ENCODE data around the gene H6PD.

- no peak for TF ChIP-seq CTCF (IDR thresholded peaks at IDR 0.05; ENCODE audit: insufficient read depth, low read length)
- TF ChIP-seq SPI1 (IDR thresholded peaks at IDR 0.05; ENCODE audit: borderline replicate concordance, low read depth) = no peak
- no peak for TF ChIP-seq POLR2AphosphoS5 (IDR thresholded peaks at IDR 0.05; ENCODE audit: low read depth)
- TF ChIP-seq, protein P1, sequence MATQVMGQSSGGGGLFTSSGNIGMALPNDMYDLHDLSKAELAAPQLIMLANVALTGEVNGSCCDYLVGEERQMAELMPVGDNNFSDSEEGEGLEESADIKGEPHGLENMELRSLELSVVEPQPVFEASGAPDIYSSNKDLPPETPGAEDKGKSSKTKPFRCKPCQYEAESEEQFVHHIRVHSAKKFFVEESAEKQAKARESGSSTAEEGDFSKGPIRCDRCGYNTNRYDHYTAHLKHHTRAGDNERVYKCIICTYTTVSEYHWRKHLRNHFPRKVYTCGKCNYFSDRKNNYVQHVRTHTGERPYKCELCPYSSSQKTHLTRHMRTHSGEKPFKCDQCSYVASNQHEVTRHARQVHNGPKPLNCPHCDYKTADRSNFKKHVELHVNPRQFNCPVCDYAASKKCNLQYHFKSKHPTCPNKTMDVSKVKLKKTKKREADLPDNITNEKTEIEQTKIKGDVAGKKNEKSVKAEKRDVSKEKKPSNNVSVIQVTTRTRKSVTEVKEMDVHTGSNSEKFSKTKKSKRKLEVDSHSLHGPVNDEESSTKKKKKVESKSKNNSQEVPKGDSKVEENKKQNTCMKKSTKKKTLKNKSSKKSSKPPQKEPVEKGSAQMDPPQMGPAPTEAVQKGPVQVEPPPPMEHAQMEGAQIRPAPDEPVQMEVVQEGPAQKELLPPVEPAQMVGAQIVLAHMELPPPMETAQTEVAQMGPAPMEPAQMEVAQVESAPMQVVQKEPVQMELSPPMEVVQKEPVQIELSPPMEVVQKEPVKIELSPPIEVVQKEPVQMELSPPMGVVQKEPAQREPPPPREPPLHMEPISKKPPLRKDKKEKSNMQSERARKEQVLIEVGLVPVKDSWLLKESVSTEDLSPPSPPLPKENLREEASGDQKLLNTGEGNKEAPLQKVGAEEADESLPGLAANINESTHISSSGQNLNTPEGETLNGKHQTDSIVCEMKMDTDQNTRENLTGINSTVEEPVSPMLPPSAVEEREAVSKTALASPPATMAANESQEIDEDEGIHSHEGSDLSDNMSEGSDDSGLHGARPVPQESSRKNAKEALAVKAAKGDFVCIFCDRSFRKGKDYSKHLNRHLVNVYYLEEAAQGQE (IDR thresholded peaks at IDR 0.05; ENCODE audit: insufficient replicate concordance, low read depth) = no peak
- no peak for TF ChIP-seq GABPA (IDR thresholded peaks at IDR 0.05; ENCODE audit: low read depth)
These were observed 26.9 kb downstream of the H6PD start for GRCh38 chr1:9261496-9261895.
